SK-N-MC (cell line): Measurements from ENCODE around the gene GRSF1.

Source experiments
- EZH2 ChIP-seq: fragments of 200-600 bp; sonication (generic); IDR thresholded peaks from one replicate; pipeline ENCODE4 v1.6.1; 2017; ENCODE audit warnings: antibody characterized with exemption
- FOXP2 ChIP-seq: optimal IDR thresholded peaks from 2 replicates; pipeline ENCODE3; 2011; ENCODE audit warnings: mild to moderate bottlenecking, moderate library complexity; ENCODE audit not compliant: insufficient read depth; ENCODE audit errors: extremely low read length, control extremely low read depth

GRCh38 chr4:70818173-70818855 lies 21.4 kb downstream of the GRSF1 start:
- TF ChIP-seq EZH2 (no peak), FOXP2 (no peak)
